Subcutaneous abdominal adipose tissue (tissue), 5 donors: Measurements from ENCODE around the gene SEMA3A.

Experiments
- H3K27ac ChIP-seq: one replicate; pipeline ENCODE4 v1.7.0; 2013; ENCODE audit warnings: low read depth, mild to moderate bottlenecking, inconsistent platforms, low read length, moderate library complexity
- H3K27me3 ChIP-seq, 5 donors: one replicate each; pipeline ENCODE4 v1.7.0; 2013; ENCODE audit warnings: low read length in 5 of 5, inconsistent platforms in 1 of 5; ENCODE audit not compliant: control insufficient read depth in 5 of 5, insufficient read depth in 4 of 5
- H3K36me3 ChIP-seq, 5 donors: one replicate each; pipeline ENCODE4 v1.7.0; 2013; ENCODE audit warnings: low read length in 5 of 5; ENCODE audit not compliant: control insufficient read depth in 5 of 5, insufficient read depth in 5 of 5
- H3K4me1 ChIP-seq, 5 donors: one replicate each; pipeline ENCODE4 v1.7.0; 2013; ENCODE audit warnings: low read length in 5 of 5, mild to moderate bottlenecking in 3 of 5, moderate library complexity in 1 of 5; ENCODE audit not compliant: control insufficient read depth in 5 of 5, insufficient read depth in 5 of 5
- H3K4me3 ChIP-seq, 5 donors: one replicate each; pipeline ENCODE4 v1.7.0; 2013; ENCODE audit warnings: low read length in 5 of 5, low read depth in 1 of 5
- H3K9ac ChIP-seq, 5 donors: one replicate each; pipeline ENCODE4 v1.7.0; 2013; ENCODE audit warnings: low read length in 5 of 5, mild to moderate bottlenecking in 4 of 5, moderate library complexity in 3 of 5
- H3K9me3 ChIP-seq, 5 donors: one replicate each; pipeline ENCODE4 v1.7.0; 2013; ENCODE audit warnings: low read length in 5 of 5; ENCODE audit not compliant: control insufficient read depth in 5 of 5
- donor health status: healthy.
- donor health status: healthy.
- donor health status: healthy.
- donor health status: healthy.
- donor health status: healthy.

The SEMA3A gene

DNA sequence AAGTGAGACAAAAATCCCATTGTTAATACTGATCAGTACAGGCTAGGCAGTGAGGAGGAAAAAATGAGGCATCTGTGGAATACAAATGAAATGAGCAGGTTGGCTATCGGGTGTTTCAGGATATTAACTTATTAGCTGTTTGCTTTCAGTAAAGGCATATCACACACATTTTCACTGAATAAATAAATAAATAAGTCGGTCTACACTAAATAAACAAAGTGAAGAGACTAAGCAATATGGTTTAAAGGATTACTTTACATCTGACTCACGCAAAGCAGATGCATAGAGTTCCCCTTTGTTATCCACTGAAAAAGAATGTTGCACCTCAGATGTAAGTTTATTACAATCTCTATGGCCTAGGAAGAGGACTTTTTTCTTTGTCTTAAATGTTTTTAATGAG lies 6.3 kb upstream of the SEMA3A start:
- Histone ChIP-seq H3K9ac (no peak overlapping the region), H3K9me3 (no peaks in the 10 kb centered on the region), H3K36me3 (no peaks in the 10 kb centered on the region), H3K4me1 (peaks cover 0 to 6% (median 0%) of the 10 kb centered on the region in 5 donors), H3K27me3 (no peaks in the 10 kb centered on the region), H3K4me3 (no peak overlapping the region), H3K27ac (no peak overlapping the region)

DNA sequence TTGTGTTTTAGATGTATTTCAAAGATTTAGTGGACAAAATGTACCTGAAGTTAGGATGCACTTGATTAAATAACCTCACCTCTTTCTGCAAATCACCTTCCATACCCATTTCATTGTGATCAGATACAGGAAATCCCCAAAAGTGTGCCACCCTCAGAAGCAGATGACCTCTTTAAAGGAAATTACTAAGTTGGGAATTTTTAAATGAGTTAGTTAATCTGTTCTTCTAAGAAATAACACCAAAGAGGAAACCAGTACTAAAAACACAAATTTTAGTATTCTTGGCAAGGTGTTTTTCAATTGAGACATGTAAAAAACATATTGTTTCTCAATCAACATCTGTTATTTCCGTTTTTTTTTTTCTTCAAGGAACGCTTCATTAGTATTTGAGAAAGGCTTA lies 4.6 kb upstream of the SEMA3A start:
- no peaks in the 10 kb centered on the region for H3K27me3 ChIP-seq
- H3K9ac ChIP-seq, result no peak overlapping the region
- no peaks in the 10 kb centered on the region for H3K9me3 ChIP-seq
- H3K36me3 ChIP-seq, result no peaks in the 10 kb centered on the region
- H3K4me1 ChIP-seq, result peaks cover 2 to 19% (median 14%) of the 10 kb centered on the region in 5 donors
- no peak overlapping the region for H3K4me3 ChIP-seq
- H3K27ac ChIP-seq, result no peak overlapping the region

DNA sequence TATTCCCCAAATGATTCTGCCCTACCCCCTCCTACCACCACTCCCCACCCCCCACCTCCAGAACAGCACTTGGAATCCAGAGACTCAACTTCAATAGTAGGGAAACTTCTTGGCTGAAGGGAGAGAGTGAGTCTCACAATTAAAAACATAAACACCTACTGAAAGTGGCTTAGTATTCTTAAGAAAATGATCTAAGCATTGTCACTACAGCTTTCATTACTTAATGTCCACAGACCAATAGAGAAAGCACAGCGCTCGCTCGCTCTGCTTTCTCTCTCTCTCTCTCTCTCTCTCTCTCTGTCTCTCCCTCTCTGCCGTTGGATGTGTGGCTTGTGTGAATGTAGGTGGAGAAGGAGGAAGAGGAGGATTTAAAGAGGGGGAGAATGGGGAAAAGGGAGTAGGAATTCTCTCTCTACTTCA lies 1.5 kb upstream of the SEMA3A start:
- H3K4me3 ChIP-seq, result peak overlapping the region; percentile 62 to 86 (median 69)
- no peaks in the 10 kb centered on the region for H3K27me3 ChIP-seq
- H3K4me1 ChIP-seq, result peaks cover 2 to 34% (median 16%) of the 10 kb centered on the region in 5 donors
- no peaks in the 10 kb centered on the region for H3K36me3 ChIP-seq
- H3K9ac ChIP-seq, result peak overlapping the region in 4 of 5 donors; percentile 3 to 73 (median 44)
- peak overlapping the region; percentile 13 for H3K27ac ChIP-seq
- no peaks in the 10 kb centered on the region for H3K9me3 ChIP-seq

DNA sequence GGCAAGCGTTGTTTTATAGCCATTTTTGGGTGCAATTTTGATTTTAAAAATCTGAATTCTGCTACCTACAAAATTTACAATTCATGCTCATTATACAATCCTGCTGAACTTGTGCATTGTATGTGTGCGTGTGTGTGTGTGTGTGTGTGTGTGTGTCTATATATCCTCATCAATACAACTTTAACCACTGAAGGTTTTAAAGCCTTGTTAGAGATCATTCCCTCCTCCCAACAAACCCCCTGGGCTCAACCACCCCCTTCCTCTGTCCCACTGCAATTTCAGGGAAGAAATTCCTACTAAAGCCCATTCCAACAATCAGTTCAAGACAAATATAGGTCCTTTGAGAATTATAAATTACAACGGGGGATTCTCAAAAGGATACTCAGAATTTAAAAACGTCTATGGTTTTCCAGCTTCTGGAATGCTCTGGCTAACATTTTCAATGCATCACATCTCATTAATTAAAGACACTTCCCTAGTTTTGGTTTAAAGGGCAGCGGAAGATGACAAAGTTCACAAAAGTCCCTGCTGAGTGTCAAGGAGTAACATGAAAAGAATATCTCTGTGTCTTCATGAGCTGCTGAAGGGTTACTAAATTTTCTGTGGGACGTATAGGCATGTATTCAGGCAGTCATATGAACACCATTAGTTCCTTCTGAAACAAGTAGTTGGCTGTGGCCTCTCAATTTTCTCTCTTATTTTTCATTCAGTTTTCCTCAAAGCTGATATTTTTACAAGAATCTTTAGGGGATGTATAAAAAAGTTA lies 889 bp upstream of the SEMA3A start:
- Histone ChIP-seq H3K27ac (peak overlapping the region; percentile 13), H3K4me1 (peaks cover 2 to 34% (median 16%) of the 10 kb centered on the region in 5 donors), H3K9me3 (no peaks in the 10 kb centered on the region), H3K36me3 (no peaks in the 10 kb centered on the region), H3K27me3 (no peaks in the 10 kb centered on the region), H3K9ac (peak overlapping the region in 4 of 5 donors; percentile 39 to 73 (median 63)), H3K4me3 (peak overlapping the region; percentile 63 to 86 (median 70))

DNA sequence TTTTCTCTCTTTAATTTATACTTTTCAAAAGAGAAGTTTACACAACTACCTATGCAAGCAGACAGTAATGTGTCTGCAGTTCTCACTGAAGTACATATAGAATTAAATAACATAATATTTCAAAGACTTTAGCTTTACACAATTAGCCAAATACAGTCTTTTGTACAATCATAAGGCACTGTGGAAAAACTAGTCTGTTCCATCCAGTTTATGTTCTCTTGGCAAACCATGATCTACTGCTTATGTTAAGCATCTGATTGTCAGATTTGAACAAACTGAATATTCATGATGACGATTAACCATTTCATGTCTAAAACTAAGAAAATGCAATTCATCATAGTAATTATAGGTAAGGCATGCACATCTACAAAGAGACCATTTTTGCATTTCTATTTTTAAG lies 842 bp downstream of the SEMA3A start:
- Histone ChIP-seq H3K27me3 (no peaks in the 10 kb centered on the region), H3K9ac (peak overlapping the region in 1 of 5 donors; percentile 48), H3K4me1 (peaks cover 2 to 38% (median 18%) of the 10 kb centered on the region in 5 donors), H3K27ac (no peak overlapping the region), H3K9me3 (no peaks in the 10 kb centered on the region), H3K36me3 (no peaks in the 10 kb centered on the region), H3K4me3 (peak overlapping the region in 2 of 5 donors; percentile 63 to 69)

DNA sequence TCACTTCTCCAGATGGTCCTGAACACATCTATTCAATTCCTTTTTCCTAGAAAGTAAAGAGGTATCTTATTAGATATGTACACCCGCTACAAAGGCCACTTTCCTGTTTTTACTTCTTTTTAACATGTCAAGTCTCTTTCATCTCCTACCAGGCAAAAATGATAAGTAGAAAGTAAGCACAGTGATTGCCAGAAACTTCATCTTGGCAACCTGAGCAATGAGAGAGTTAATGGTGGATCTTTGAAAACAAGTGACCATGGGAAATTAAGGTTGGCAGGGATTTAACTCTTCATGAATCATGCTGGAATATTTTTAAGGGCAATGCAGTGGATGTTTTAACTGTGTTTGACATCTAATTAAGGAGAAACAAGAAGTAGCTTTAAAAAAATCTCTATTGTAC lies 2.7 kb downstream of the SEMA3A start:
- H3K27ac ChIP-seq, result no peak overlapping the region

DNA sequence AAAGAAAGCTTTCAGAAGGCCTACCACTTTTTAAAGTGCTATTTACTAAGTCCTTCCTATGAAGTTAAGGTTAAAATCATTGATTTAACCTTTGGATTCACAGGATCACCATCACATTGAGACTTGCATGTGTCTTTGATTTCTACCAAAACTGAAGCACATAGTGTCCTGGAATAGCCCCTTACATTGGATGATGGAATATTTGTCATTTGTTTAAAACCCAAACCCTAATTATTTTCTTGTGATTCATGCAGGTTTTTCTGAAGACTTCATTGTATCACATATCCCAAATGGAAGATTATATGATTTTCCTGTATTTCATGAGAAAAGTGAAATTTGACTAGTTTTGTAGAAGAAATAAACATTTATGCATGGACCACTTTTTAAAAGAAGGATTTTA lies 3.3 kb downstream of the SEMA3A start:
- Histone ChIP-seq H3K4me3 (no peak overlapping the region), H3K27me3 (no peaks in the 10 kb centered on the region), H3K9ac (peak overlapping the region in 1 of 5 donors; percentile 40), H3K4me1 (peaks cover 2 to 35% (median 18%) of the 10 kb centered on the region in 5 donors), H3K9me3 (no peaks in the 10 kb centered on the region), H3K36me3 (no peaks in the 10 kb centered on the region), H3K27ac (peak overlapping the region; percentile 3)

More for the DNA sequence above, 2.7 kb downstream of the SEMA3A start:
- Histone ChIP-seq H3K36me3 (no peaks in the 10 kb centered on the region), H3K9me3 (no peaks in the 10 kb centered on the region), H3K4me1 (peaks cover 2 to 38% (median 18%) of the 10 kb centered on the region in 5 donors), H3K9ac (no peak overlapping the region), H3K27me3 (no peaks in the 10 kb centered on the region), H3K4me3 (no peak overlapping the region)

DNA sequence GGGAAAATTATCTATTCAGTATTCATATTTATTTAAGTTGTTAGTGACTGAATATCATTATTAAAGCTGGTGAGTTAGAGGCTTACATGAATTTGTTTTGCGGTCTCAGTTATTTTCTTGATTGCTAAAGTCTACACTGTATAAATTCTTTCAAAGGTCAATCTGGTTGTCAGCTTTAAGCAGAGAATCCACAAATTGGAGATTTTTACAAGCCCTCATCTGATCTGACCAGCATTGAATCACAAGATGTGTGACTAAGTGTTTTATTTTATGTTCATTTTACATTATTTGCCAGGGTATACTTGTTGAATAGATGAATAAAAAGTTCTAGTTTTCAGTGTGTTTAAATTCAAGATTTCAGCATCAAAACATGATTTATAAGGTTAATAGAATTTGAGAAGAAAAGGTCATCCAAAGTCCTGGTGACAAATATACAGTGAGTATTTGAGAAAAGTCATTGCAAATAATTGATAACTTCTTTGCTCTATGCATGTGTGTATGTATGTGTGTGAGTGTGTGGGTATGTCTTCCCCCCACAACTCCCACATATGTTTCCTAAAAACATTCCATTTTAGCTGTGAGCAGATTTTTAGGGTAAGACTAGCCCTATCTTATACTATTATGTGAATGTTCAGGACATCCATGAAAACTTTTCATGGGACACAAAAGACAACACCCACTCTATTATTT lies 4.4 kb downstream of the SEMA3A start:
- Histone ChIP-seq H3K9ac (no peak overlapping the region), H3K27ac (no peak overlapping the region), H3K36me3 (no peaks in the 10 kb centered on the region), H3K9me3 (no peaks in the 10 kb centered on the region), H3K27me3 (no peaks in the 10 kb centered on the region), H3K4me1 (peaks cover 2 to 26% (median 13%) of the 10 kb centered on the region in 5 donors), H3K4me3 (no peak overlapping the region)

DNA sequence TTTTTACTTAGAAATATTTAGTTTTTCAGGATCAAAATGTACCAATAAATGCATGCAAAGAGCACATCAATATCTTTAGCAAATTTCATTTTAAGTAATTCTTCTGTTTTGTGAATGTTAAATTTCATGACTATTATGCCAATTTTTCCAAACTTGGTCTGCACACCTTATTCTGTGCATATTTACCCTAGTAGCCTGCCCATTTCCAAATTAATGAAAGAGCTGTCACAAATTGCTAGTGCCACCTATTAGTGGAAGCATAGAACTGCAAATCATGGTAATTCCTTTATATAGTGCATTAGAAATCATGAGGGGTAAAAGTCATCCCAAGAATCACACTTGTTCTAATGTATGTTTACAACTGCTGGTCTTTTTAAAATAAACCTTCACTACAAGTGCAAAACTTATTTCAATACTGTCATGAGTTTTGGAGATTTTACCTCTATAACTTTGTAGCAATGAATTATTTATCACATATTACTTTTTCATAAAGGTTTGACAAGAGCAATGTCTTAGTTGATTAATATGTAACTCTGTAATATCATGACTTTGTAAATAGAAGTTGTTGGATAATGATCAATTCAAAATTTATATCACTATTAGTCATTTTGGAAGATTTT lies 5.7 kb downstream of the SEMA3A start:
- H3K27me3 ChIP-seq, result no peaks in the 10 kb centered on the region
- H3K9ac ChIP-seq, result no peak overlapping the region
- peaks cover 0 to 16% (median 1%) of the 10 kb centered on the region in 5 donors for H3K4me1 ChIP-seq
- no peak overlapping the region for H3K4me3 ChIP-seq
- no peak overlapping the region for H3K27ac ChIP-seq
- no peaks in the 10 kb centered on the region for H3K9me3 ChIP-seq
- no peaks in the 10 kb centered on the region for H3K36me3 ChIP-seq
